NT2/D1 (cell line): ENCODE measurements around the gene TMEM132D.

Source experiments
- SUZ12 ChIP-seq: IDR thresholded peaks from 2 replicates; pipeline ENCODE4 v1.6.1; 2011; ENCODE audit not compliant: insufficient read length, insufficient read depth; ENCODE audit errors: extremely low read depth
- ZNF274 ChIP-seq: IDR thresholded peaks from 2 replicates; pipeline ENCODE4 v1.6.1; 2011; ENCODE audit warnings: mild to moderate bottlenecking, low read depth, low read length

DNA sequence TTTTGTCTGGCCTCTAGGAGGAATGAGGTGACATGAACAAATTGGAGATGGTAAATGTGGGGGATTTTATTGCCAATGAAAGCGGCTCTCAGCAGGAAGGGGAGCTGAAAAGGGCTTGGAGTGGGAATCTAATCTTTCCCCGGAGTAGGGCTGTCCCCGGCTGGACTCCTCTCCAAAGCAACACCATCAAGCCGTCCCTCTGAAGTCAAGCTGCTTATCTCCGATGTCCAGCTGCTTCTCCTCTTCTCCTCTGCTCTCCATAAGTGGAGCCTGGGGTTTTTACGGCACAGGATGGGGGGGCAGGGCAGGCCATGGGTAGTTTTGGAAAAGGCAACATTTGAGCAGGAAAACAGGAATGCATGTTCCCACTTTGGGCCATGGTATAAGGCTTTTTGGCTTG lies 113.5 kb downstream of the TMEM132D start:
- TF ChIP-seq ZNF274 (no peak), SUZ12 (no peak)
